Measurements from ENCODE around the gene CDK6.

The CDK6 gene

GRCh38 chr7:92843781-92844180 is 7.4 kb upstream of the CDK6 start:
- DNase-seq = no peak

GRCh38 chr7:92843034-92843760 is 6.8 kb upstream of the CDK6 start:
- no peak for DNase-seq

GRCh38 chr7:92841192-92841591 is 4.8 kb upstream of the CDK6 start:
- DNase-seq = no peak

- DNase-seq = no peak
These were observed 3.9 kb upstream of the CDK6 start for GRCh38 chr7:92840316-92840715.

DNA sequence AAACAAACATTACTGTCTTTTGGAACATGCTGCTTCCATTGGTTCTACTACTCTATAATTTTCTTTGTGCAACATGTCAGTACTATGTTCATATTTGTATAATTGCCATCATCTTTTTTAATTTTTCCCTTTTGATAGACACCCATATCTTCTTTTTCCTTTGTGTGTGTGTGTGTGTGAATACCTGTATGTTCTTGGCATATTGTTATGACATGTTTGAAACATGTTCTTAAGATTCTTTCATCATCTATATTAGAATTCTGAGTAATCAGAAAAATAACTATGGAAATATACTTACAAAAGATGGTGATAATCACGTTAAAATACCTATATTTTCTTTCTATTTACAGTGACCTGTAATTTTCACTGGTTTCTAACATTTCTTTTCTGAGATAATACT is 3.5 kb upstream of the CDK6 start:
- no peak for DNase-seq

GRCh38 chr7:92838934-92839333 is 2.6 kb upstream of the CDK6 start:
- no peak for DNase-seq

DNA sequence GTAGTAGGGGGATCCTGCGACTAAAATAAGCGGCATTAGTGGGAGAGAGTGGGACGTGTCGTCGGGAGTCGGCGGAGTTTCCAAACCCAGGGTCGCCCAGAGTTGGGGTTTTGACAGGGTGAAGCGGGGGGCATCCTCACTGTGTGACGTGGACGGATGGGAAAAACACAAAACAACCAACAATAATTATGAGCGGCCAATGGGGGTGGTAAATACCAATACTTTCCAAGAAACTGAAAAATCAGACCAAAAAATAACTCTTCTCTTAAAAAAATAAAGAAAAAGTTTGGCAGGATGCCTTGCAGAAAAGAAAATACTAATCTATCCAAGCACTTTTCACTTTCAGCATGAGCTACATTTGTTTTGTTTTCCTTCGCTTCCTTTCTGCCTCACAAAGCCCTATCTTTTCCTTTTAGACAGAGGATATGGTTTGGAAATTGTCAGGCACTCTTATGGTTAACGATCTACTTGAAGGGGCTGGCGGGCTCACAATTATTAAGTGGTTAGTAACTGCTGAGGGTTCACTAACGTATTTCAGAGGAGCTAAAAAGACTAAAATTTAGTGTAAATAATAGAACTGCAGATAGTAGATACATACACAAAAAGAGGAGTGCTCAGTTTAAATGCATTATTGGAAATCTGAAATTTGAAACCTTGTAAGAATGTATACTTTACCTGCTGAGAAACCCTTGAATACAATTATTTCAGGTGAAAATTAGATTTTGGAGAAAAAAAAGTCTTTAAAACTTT is 802 bp upstream of the CDK6 start:
- DNase-seq = peak; percentile 60

- DNase-seq = no peak
These were observed 403 bp downstream of the CDK6 start for GRCh38 chr7:92835851-92836488.

DNA sequence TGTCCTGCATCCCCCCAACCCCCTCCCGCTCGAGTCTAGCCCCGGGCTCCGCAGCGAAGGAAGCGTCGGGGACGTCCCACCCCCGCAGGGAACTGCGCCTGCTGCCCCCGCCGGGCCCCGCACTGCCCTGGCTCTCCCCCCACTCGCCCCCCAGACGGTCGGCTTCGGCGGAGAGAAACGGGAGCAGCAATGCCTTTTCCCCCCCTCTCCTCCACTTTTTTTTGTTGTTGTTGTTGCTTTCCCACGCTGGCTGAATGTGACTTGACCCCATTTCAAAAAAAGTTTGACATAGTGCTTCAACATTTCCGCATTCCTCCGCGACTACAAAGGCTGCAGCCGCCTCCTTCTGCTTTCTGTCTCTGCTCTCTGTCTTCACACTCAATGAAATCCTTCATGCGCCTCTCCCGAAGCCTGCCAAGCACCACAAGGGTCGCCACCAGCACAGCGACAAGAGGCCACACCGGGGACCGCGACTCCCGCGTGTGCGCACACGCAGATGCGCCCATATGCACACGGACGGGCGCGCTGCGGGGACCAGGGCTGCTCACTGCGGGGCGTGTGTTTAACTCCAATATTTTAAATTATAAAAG is 1.0 kb downstream of the CDK6 start:
- DNase-seq = peak; percentile 39

- DNase-seq = no peak
These were observed 1.7 kb downstream of the CDK6 start for GRCh38 chr7:92834507-92835260.

DNA sequence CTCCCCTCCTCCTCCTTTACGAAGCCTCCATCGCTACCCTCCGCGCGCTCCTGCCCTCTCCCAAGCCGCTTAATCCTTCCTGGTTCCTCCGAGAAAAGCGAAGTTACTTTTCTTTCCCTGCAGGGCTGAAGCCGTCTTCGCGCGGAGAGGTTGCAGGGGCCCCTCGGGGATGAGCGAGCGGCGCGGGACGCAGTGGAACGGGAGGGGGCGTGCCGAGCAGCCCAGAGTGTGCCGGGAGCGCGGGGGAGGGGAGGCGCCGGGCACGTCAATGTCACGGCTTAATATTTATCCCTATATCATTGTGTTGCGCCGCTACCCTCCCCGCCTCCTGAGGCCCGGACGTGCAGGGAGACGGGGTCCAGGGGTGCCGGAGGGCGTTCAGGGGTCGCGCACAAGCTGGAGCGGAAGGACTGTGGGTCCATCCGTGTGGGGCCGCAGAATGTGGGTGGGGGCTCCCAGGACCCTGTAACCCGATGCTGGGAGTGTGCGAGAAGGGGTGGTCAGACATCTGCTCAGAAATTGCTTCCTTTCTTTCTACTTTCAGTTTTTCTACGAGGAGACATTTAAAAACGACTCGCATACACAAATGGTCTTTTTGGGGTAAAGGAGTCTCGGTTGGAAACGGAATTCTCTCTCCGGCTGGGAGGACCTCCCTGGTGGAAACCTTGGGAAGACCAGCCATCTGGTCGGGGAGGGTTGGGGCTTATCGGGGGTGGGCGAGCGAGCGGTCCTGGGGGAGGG is 2.4 kb downstream of the CDK6 start:
- peak; percentile 56 for DNase-seq

DNA sequence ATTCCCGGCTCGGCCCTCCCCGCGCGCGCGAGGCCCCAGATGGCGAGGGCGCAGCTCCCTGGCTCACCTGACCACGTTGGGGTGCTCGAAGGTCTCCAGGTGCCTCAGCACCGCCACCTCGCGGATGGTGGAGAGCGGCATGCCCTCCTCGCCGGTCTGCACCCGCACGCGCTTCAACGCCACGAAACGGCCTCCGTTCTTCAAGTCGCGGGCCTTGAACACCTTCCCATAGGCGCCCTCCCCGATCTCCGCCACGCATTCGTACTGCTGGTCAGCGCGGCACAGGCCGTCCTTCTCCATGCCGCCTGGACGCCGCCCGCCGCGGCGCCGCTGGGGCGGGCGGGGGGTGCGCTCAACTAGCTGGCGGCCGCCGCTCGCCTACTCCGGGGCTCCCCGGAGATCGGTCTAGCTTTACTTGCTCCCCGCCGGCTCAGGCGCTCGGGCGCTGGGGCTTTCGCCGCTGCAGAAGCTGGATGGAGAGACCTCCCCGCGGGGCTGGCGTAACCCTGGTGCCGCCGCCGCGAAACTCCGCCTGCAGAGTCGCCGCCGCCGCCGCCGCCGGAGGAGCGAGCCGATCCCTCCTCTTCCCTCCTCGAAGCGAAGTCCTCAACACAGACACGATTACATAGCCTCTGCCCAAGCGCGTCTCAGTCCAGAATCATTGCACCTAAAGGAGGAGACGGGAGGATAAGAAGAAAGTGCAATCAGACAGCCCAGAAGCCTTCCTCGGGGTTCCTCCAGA is 3.2 kb downstream of the CDK6 start:
- peak; percentile 76 for DNase-seq

GRCh38 chr7:92832534-92833023 is 3.8 kb downstream of the CDK6 start:
- DNase-seq = no peak

GRCh38 chr7:92831716-92832533 is 4.4 kb downstream of the CDK6 start:
- no peak for DNase-seq

DNA sequence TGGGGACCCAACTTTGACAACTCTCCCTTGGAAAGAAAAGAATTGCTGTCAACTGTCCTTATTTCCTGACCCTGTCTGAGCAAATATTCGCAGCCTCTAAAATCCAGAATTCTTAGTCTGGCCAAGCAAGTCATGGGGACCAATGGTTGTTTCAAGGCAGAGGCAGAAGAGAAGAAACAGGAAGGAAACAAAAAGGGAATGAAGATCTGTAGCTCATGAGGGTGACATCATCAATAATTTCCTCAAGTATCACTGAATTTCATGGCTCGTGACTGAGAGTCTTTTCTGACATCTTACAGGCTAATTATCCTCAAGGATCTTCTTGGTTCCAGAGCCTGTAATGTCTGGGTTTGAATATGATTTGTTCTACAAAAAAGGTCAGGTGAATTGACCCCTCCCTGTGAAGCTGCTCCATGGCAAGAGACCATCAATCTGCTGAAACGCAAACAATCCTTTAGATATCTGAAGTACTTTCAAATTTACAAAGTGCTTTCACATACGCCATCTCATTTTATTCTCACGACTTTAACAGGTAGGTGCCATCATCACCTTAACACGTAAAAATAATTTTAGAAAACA is 5.8 kb downstream of the CDK6 start:
- DNase-seq = no peak

DNA sequence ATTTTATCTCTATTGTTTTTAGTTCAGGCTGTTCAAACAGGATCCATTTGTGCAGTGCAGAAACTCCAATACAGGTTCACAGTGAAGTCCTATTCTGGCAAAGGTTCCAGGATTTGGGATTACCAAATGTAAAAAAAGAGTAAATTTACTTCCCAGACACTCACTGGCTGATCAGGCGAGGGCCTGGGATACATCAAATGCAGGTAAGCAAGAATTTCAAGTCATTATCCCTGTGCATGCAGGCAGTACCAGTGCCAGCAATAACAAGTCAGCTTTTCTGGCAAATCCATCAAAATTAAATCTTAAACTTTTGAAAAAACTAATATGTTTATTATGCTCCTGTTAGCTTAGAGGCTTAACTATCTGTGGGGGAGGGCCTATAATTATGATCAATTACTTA is 6.3 kb downstream of the CDK6 start:
- no peak for DNase-seq

DNA sequence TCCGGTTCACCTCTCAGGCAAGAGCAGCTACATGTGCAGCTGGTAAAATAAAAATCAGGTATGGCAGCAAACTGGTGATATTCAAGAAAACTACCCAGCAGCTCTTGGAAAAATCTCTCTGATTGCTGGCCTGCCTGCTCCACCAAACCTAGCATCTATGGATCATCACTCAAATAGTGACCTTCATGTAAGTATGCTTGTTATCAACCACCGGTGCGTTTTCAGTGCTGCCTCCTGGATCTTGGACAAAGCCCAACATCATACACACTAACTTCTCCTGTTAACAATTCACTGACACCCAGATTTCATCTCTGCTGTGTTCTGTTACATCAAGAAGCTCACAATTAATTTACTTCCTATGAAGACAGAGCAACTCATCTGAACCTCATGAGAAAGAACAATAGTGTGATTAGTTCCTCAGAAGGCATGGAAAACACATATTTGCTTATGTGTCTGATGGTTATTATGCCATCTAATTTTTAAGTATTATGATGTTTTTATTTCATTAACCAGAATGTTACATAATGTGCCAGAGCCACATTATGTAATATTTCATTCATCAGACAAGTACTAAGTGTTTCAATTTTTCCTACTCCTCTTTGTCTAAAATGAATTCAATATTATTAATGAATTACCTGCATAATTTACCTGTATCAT is 8.8 kb downstream of the CDK6 start:
- no peak for DNase-seq

DNA sequence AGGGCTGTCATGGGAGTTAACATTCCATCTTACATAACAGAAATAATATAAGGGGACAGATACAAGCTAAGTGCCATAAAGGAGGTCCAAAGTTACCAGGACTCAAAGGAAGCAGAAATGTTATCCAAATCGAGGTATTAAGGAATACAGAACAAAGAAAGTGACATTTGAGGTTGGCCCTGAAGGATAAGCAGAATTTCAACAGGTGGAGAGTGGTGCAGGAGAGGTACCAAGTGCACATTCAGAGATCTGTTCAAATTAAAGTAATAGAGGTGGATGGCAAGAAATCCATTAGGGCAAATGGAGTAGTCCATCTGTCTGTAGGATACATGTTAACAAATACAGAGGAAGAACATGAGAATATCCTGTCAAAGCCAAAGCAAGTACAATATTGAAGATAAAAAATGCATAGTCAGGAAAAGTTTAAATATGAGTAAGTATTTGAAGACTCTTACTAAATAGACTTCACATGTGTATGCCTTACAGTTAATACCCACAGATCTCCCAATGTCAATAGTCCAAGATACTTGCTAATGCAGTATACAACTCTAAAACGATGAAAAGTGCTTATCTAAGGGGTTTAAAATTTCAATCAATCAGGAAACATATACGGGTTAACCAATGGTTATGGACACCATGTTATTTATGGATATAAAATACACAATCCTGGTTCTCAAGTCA is 10.0 kb downstream of the CDK6 start:
- DNase-seq = no peak
